AG08395 (cell line): Measurements from ENCODE around the gene MXRA5.
"Not testable (repeated sequence)": the region's sequence is repeated elsewhere in the genome, so short reads cannot be mapped to it uniquely, and the experiment has no call there.

Experiments used
- DNase-seq: peaks from one replicate; pipeline ENCODE4 v3.0.0; 2012; ENCODE audit warnings: mixed read lengths, low spot score

The MXRA5 gene

GRCh38 chrX:3320471-3321046, 25.9 kb downstream of the MXRA5 start:
- peak; percentile 6 for DNase-seq

GRCh38 chrX:3317191-3317718, 29.2 kb downstream of the MXRA5 start:
- DNase-seq: no peak

GRCh38 chrX:3312109-3312508, 34.3 kb downstream of the MXRA5 start:
- DNase-seq: no peak

GRCh38 chrX:3307881-3308280, 38.6 kb downstream of the MXRA5 start:
- DNase-seq: peak; percentile 9

GRCh38 chrX:3299636-3300035, 46.8 kb downstream of the MXRA5 start:
- DNase-seq: peak; percentile 13

- DNase-seq: peak; percentile 18
Measured at GRCh38 chrX:3295731-3296130, 50.7 kb downstream of the MXRA5 start.

- no peak for DNase-seq
Measured at GRCh38 chrX:3293251-3293650, 53.2 kb downstream of the MXRA5 start.

GRCh38 chrX:3290561-3290960, 55.9 kb downstream of the MXRA5 start:
- no peak for DNase-seq

- peak; percentile 34 for DNase-seq
Measured at GRCh38 chrX:3286196-3286945, 60.1 kb downstream of the MXRA5 start.

GRCh38 chrX:3280706-3281105, 65.7 kb downstream of the MXRA5 start:
- no peak for DNase-seq

- not testable (repeated sequence) for DNase-seq
Measured at GRCh38 chrX:3273668-3274067, 72.8 kb downstream of the MXRA5 start.

- DNase-seq: peak; percentile 82
Measured at GRCh38 chrX:3271834-3272186, 74.6 kb downstream of the MXRA5 start.

GRCh38 chrX:3271183-3271833, 75.1 kb downstream of the MXRA5 start:
- DNase-seq: peak; percentile 7

- peak; percentile 44 for DNase-seq
Measured at GRCh38 chrX:3268829-3269228, 77.6 kb downstream of the MXRA5 start.

GRCh38 chrX:3263681-3264126, 82.7 kb downstream of the MXRA5 start:
- DNase-seq: peak; percentile 6

- DNase-seq: peak; percentile 83
Measured at GRCh38 chrX:3262901-3263300, 83.6 kb downstream of the MXRA5 start.
